GM21576 (cell line): ENCODE measurements around the gene FNDC7.
"Not testable (repeated sequence)": the region's sequence is repeated elsewhere in the genome, so short reads cannot be mapped to it uniquely, and the experiment has no call there.

Source experiments
- ATAC-seq: cut with Tn5 transposase; IDR thresholded peaks from one replicate; pipeline ENCODE4 v1.9.1; 2021; ENCODE audit warnings: mild to moderate bottlenecking, moderate library complexity; ENCODE audit not compliant: unreplicated experiment

FNDC7 gene

GRCh38 chr1:108712606-108713150 lies at the start of gene FNDC7:
FNDC7 (plus strand) TSS chr1:108712908; CDS start chr1:108712934, 26 bp downstream.
- no peak for ATAC-seq

GRCh38 chr1:108663074-108663473 lies 49.6 kb upstream of the FNDC7 start:
- no peak for ATAC-seq

- no peak for ATAC-seq
Measured at GRCh38 chr1:108664481-108664880, 48.2 kb upstream of the FNDC7 start.

- ATAC-seq = no peak
Measured at GRCh38 chr1:108665067-108665466, 47.6 kb upstream of the FNDC7 start.

- ATAC-seq = no peak
Measured at GRCh38 chr1:108665771-108666170, 46.9 kb upstream of the FNDC7 start.

GRCh38 chr1:108667422-108667821 lies 45.3 kb upstream of the FNDC7 start:
- ATAC-seq = not testable (repeated sequence)

- no peak for ATAC-seq
Measured at GRCh38 chr1:108668777-108669176, 43.9 kb upstream of the FNDC7 start.

GRCh38 chr1:108669679-108670078 lies 43.0 kb upstream of the FNDC7 start:
- no peak for ATAC-seq

- ATAC-seq = no peak
Measured at GRCh38 chr1:108670131-108670773, 42.5 kb upstream of the FNDC7 start.

- ATAC-seq = no peak
Measured at GRCh38 chr1:108671143-108671542, 41.6 kb upstream of the FNDC7 start.

GRCh38 chr1:108678706-108679105 lies 34.0 kb upstream of the FNDC7 start:
- ATAC-seq = no peak

- ATAC-seq = no peak
Measured at GRCh38 chr1:108679586-108680213, 33.0 kb upstream of the FNDC7 start.

- not testable (repeated sequence) for ATAC-seq
Measured at GRCh38 chr1:108681701-108682100, 31.0 kb upstream of the FNDC7 start.

GRCh38 chr1:108685529-108685928 lies 27.2 kb upstream of the FNDC7 start:
- ATAC-seq = no peak

GRCh38 chr1:108686614-108687313 lies 25.9 kb upstream of the FNDC7 start:
- no peak for ATAC-seq

- ATAC-seq = no peak
Measured at GRCh38 chr1:108691128-108691941, 21.4 kb upstream of the FNDC7 start.

GRCh38 chr1:108691942-108692723 lies 20.6 kb upstream of the FNDC7 start, which contains the start of gene PRPF38B:
PRPF38B (plus strand) TSS chr1:108692310; CDS start chr1:108692592, 282 bp downstream.
- peak; percentile 92 for ATAC-seq

GRCh38 chr1:108692724-108693655 lies 19.7 kb upstream of the FNDC7 start:
- peak; percentile 68 for ATAC-seq

GRCh38 chr1:108695535-108695934 lies 17.2 kb upstream of the FNDC7 start:
- ATAC-seq = no peak
